PC-9 (cell line): ENCODE data around the gene UGT1A7. TPM values are rescaled to one million over a fixed set of nuclear protein-coding genes. Genes with fewer than 3 reads are reported as not detected.
A peak's percentile ranks its signal among the peaks of the same experiment; 100 is the strongest.

Source experiments
- BruUV-seq: library from RNA; stranded (reverse); fragments of 400-500 nt; replicated peaks from 2 replicates; lab custom pipeline; 2021; lab: Mats Ljungman, UMichigan
- CTCF ChIA-PET: fragments of 300-600 bp; sonication (Branson Sonifier 250); formaldehyde crosslinking; loops from one replicate; lab custom pipeline; 2022; ENCODE audit warnings: antibody characterized with exemption; lab: Charles Lee
- POLR2A ChIA-PET: fragments of 300-600 bp; sonication (Branson Sonifier 250); formaldehyde crosslinking; loops from one replicate; lab custom pipeline; 2022; ENCODE audit warnings: antibody characterized with exemption; ENCODE audit not compliant: unreplicated experiment; lab: Charles Lee
- DNase-seq, 2 experiments: peaks; one replicate each; pipeline versions ENCODE4 v3.0.0 to v3.0.0-alpha.2; 2015 to 2022; ENCODE audit warnings: mixed read lengths in 1 of 2
- H2AFZ ChIP-seq: fragments of 200-600 bp; sonication (generic); 2 replicates; pipeline ENCODE4 v1.8.1; 2017; ENCODE audit warnings: antibody characterized with exemption
- H3F3A ChIP-seq: fragments of 200-600 bp; sonication (generic); 2 replicates; pipeline ENCODE4 v1.8.1; 2017; ENCODE audit warnings: antibody characterized with exemption, mild to moderate bottlenecking, low read depth; ENCODE audit not compliant: insufficient read depth
- H3K27ac ChIP-seq: fragments of 200-600 bp; sonication (generic); 2 replicates; pipeline ENCODE4 v1.6.1; 2016; ENCODE audit warnings: mixed run types
- H3K27me3 ChIP-seq: fragments of 200-600 bp; sonication (generic); 2 replicates; pipeline ENCODE4 v1.6.1; 2016; ENCODE audit warnings: low read depth, mixed run types; ENCODE audit not compliant: insufficient read depth
- H3K36me3 ChIP-seq: fragments of 200-600 bp; sonication (generic); 2 replicates; pipeline ENCODE4 v1.6.1; 2016; ENCODE audit warnings: low read depth, mixed run types
- H3K4me1 ChIP-seq: fragments of 200-600 bp; sonication (generic); replicated peaks from 2 replicates; pipeline ENCODE4 v1.6.1; 2016; ENCODE audit warnings: mixed run types; ENCODE audit not compliant: insufficient read depth
- H3K4me2 ChIP-seq: fragments of 200-600 bp; sonication (generic); 2 replicates; pipeline ENCODE4 v1.6.1; 2017; ENCODE audit warnings: mixed run types
- H3K4me3 ChIP-seq: fragments of 200-600 bp; sonication (generic); 2 replicates; pipeline ENCODE4 v1.6.1; 2016; ENCODE audit warnings: mixed run types
- H3K79me2 ChIP-seq: fragments of 200-600 bp; sonication (generic); 2 replicates; pipeline ENCODE4 v1.6.1; 2017; ENCODE audit warnings: low read depth, mixed run types
- H3K9me2 ChIP-seq: fragments of 200-600 bp; sonication (generic); 2 replicates; pipeline ENCODE4 v1.8.1; 2017; ENCODE audit warnings: mild to moderate bottlenecking; ENCODE audit not compliant: insufficient read depth
- H3K9me3 ChIP-seq: fragments of 200-600 bp; sonication (generic); 2 replicates; pipeline ENCODE4 v1.8.1; 2016; ENCODE audit warnings: low read depth; ENCODE audit not compliant: insufficient read depth
- H4K20me1 ChIP-seq: fragments of 200-600 bp; sonication (generic); 2 replicates; pipeline ENCODE4 v1.8.1; 2017; ENCODE audit not compliant: insufficient read depth
- EZH2 ChIP-seq: fragments of 200-600 bp; sonication (generic); IDR thresholded peaks from 2 replicates; pipeline ENCODE4 v1.8.0; 2017; ENCODE audit warnings: antibody characterized with exemption, low read depth
- intact Hi-C: fragments of 100-400 bp; cut with micrococcal nuclease; formaldehyde crosslinking; loops from one replicate; pipeline ENCODE4 v1.10.0; 2022; ENCODE audit not compliant: unreplicated experiment
- total RNA-seq: library from RNA; stranded (reverse); gene quantifications from 2 replicates; pipeline ENCODE4 v1.2.3, GENCODE V29; 2021
- TF ChIP-seq, protein P1 (sequence below): fragments of 200-600 bp; sonication (generic); conservative IDR thresholded peaks from 2 replicates; pipeline ENCODE4 v1.6.1; 2017; ENCODE audit warnings: mixed run types, antibody characterized with exemption, mild to moderate bottlenecking, moderate library complexity

Gene UGT1A7
- total RNA-seq, 1 experiment from 2014 or later: 20.3 TPM

DNA sequence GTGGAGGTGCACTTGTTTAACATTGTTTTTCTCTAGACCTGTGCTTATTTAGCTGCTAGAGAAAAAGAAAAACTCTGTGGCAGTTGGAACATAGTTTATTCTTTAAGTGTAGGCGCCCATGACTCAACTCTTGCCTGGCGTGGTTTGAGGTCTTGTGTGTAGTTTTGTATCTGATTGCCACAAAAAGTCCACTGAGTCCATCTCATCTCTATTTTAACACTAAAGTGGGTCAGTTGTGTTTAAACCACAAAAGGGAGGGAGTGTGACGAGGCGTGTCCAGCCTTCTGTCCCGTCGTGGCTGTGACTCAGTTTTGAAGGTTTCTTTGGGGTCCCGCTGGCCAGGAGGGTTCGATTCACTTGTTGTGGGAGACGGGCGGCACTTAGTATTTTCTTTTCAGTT, 25.3 kb upstream of the UGT1A7 start:
- no peak overlapping the region for H3K27ac ChIP-seq
- intact Hi-C loops: no loop called here
- BruUV-seq: no TSS peak

DNA sequence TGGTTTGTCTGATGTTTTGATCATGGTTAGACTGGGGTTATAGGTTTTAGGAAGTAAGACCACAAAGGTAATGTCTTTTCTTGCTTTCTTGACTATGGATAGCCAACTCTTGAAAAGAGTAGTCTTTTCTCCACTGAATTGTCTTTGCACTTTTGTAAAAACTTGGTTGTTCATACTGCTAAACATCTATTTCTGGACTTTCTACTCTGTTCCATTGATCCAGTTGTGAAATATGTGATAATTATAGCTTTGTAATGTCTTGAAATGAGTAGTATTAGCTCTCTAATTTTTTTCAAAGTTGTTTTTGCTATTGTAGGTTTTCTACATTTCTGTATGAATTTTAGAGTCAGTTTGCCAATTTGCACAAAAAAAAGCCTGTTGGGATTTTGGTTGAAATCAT, 23.1 kb upstream of the UGT1A7 start:
- ChIA-PET CTCF (no interaction called here), POLR2A (no interaction called here)
- TF ChIP-seq, protein P1, sequence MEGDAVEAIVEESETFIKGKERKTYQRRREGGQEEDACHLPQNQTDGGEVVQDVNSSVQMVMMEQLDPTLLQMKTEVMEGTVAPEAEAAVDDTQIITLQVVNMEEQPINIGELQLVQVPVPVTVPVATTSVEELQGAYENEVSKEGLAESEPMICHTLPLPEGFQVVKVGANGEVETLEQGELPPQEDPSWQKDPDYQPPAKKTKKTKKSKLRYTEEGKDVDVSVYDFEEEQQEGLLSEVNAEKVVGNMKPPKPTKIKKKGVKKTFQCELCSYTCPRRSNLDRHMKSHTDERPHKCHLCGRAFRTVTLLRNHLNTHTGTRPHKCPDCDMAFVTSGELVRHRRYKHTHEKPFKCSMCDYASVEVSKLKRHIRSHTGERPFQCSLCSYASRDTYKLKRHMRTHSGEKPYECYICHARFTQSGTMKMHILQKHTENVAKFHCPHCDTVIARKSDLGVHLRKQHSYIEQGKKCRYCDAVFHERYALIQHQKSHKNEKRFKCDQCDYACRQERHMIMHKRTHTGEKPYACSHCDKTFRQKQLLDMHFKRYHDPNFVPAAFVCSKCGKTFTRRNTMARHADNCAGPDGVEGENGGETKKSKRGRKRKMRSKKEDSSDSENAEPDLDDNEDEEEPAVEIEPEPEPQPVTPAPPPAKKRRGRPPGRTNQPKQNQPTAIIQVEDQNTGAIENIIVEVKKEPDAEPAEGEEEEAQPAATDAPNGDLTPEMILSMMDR: no peak
- TF ChIP-seq EZH2: no peak
- Histone ChIP-seq H2AFZ (no peak overlapping the region), H3K27me3 (no peaks in the 10 kb centered on the region), H3K27ac (no peak overlapping the region), H3K9me2 (no peaks in the 10 kb centered on the region), H3F3A (no peaks in the 10 kb centered on the region), H3K4me1 (peaks cover 7% of the 10 kb centered on the region), H3K4me3 (no peak overlapping the region), H3K4me2 (no peak overlapping the region), H4K20me1 (no peaks in the 10 kb centered on the region), H3K36me3 (no peaks in the 10 kb centered on the region), H3K9me3 (peaks cover 11% of the 10 kb centered on the region), H3K79me2 (no peaks in the 10 kb centered on the region)
- DNase-seq: peak in 1 of 2 experiments; percentile 29
- intact Hi-C loops: no loop called here
- no TSS peak for BruUV-seq

More for the DNA sequence above, 25.3 kb upstream of the UGT1A7 start:
- Histone ChIP-seq H3K79me2 (no peaks in the 10 kb centered on the region), H3K27me3 (no peaks in the 10 kb centered on the region), H3K4me3 (no peak overlapping the region), H3F3A (peaks cover 7% of the 10 kb centered on the region), H3K9me3 (no peaks in the 10 kb centered on the region), H3K9me2 (no peaks in the 10 kb centered on the region), H3K36me3 (no peaks in the 10 kb centered on the region), H2AFZ (no peak overlapping the region), H3K4me1 (peaks cover 26% of the 10 kb centered on the region), H4K20me1 (no peaks in the 10 kb centered on the region), H3K4me2 (no peak overlapping the region)
- DNase-seq: no peak
- POLR2A ChIA-PET: no interaction called here
- TF ChIP-seq, protein P1: no peak
- no peak for TF ChIP-seq EZH2
- CTCF ChIA-PET: no interaction called here

DNA sequence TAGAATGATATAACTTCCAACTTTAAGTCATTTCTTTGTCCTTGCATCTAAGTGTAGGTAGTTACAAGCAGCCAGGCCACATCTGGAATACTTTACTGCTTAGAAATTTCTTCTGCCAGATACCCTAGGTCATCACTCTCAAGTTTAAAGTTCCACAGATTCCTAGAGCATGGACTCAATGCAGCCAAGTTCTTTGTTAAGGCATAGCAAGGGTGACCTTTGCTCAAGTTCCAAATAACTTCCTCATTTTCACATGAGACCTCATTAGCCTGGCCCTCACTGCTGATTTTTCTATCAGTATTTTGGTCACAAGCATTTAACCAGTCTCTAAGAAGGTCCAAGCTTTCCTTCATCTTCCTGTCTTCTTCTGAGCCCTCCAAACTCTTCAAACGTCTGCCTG, 17.8 kb upstream of the UGT1A7 start:
- POLR2A ChIA-PET: no interaction called here
- H3K36me3 ChIP-seq: no peaks in the 10 kb centered on the region
- CTCF ChIA-PET: no interaction called here
- H3K4me3 ChIP-seq: no peak overlapping the region
- H3K9me2 ChIP-seq: no peaks in the 10 kb centered on the region
- DNase-seq: peak in 1 of 2 experiments; percentile 37
- no peaks in the 10 kb centered on the region for H3K4me1 ChIP-seq
- no peaks in the 10 kb centered on the region for H3K79me2 ChIP-seq
- H2AFZ ChIP-seq: no peak overlapping the region
- BruUV-seq: no TSS peak
- intact Hi-C loops: no loop called here
- no peak for TF ChIP-seq EZH2
- TF ChIP-seq, protein P1: no peak
- no peak overlapping the region for H3K27ac ChIP-seq
- no peaks in the 10 kb centered on the region for H4K20me1 ChIP-seq
- H3F3A ChIP-seq: no peaks in the 10 kb centered on the region
- no peaks in the 10 kb centered on the region for H3K27me3 ChIP-seq
- no peak overlapping the region for H3K4me2 ChIP-seq
- peaks cover 18% of the 10 kb centered on the region for H3K9me3 ChIP-seq
